HG02870 (cell line): Measurements from ENCODE around the gene ZNF275.
A peak's percentile ranks its signal among the peaks of the same experiment; 100 is the strongest.
"Not testable (repeated sequence)": the region's sequence is repeated elsewhere in the genome, so short reads cannot be mapped to it uniquely, and the experiment has no call there.

Experiments used
- ATAC-seq: cut with Tn5 transposase; IDR thresholded peaks from one replicate; pipeline ENCODE4 v1.9.1; 2021; ENCODE audit warnings: mild to moderate bottlenecking, moderate library complexity; ENCODE audit not compliant: unreplicated experiment

The ZNF275 gene, protein sequence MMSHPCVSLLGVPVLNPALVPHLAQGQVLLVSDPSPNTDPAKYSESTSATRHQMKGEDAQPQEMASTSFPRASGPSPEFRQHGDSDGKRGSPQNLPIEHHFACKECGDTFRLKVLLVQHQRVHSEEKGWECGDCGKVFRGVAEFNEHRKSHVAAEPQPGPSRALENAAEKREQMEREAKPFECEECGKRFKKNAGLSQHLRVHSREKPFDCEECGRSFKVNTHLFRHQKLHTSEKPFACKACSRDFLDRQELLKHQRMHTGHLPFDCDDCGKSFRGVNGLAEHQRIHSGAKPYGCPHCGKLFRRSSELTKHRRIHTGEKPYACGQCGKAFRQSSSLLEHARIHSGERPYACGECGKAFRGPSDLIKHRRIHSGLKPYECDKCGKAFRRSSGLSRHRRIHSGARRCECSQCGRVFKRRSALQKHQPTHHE

DNA sequence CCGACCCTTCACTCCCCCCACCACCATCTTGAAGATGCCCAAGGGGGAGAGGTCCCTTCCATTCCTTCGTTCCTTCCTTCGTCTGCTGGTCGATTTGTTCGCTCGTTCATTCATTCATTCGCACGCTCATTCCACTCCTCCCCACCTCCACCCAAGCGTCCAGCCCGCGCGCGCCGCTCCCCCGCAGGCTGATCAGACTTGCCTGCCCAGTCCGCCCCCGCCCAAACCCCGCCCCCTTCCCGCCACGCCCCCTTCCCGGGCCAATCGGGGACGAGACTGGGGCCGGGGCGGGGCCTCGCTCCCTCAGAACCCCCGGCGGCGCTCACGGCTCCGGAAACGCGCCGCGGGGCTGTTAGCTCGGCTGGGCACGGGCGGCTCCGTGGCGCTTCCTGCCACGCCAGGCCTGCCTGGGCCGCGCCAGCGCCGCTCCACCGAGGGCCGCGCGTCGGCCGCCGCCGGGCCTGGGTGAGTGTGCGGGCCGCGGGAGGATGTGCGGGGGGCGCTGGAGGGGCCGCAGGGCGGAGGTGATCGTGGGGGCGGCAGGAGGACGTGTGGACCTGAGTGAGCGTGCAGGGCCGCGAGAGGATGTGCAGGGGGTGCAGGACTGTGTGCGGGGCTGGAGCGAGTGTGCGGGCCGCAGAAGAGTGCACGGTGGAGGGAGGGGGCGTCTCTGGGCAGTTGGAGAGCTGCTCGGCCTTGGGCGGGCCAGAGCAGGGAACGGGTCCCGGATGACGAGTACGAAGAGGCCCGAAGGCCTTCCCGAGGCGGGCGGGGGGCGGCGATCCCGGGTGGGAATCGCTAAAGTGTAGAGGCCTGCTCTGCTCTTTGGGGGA, at the start of gene ZNF275:
ZNF275 (plus strand) TSS at position 333 of the 833 bp plus-strand sequence. CDS start 2,527 bp downstream, outside the sequence.
- ATAC-seq = peak; percentile 70

GRCh38 chrX:153285678-153286077, 48.3 kb upstream of the ZNF275 start:
- not testable (repeated sequence) for ATAC-seq

- not testable (repeated sequence) for ATAC-seq
Observed at GRCh38 chrX:153288807-153289206, 45.1 kb upstream of the ZNF275 start.

- ATAC-seq = not testable (repeated sequence)
Observed at GRCh38 chrX:153293485-153294071, 40.4 kb upstream of the ZNF275 start.

DNA sequence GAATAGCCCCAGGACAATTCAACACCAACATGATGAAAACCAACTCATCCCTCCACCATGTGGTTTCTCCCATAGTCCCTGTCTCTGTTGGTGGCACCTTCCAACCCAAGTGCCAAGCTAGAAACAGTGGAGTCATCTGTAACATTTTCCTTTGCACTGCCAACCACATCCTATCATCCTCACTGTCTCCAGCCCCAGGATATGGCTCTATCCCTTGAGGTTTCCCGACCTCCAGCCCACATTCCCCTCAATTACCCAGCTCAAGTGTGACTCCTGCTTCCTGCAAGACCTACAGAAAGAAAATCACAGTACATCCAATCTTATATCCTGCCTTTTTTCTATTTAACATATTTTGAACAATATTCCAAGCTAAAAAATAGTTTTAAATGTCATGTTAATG, 36.6 kb upstream of the ZNF275 start:
- ATAC-seq = no peak

GRCh38 chrX:153299855-153300254, 34.1 kb upstream of the ZNF275 start:
- no peak for ATAC-seq

DNA sequence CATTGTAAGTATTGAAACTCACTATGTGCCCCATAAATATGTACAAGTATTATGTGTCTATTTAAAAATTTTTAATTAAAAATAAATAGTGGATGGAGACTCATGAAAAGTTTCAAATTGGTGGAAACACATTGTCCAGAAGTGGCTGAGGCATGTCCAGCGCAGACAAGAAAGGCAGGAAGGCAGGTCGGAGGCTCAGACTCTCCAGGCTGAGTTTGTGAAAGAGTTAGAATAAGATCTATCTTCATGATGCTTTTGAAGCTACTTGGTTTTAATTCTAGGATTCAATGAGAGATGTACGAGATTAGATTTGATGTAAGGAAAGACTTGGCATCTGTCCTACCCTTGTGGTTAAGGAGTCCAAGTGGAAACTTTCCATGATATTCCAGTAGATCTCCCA, 32.2 kb upstream of the ZNF275 start:
- no peak for ATAC-seq

- ATAC-seq = no peak
Observed at GRCh38 chrX:153302796-153303195, 31.2 kb upstream of the ZNF275 start.

DNA sequence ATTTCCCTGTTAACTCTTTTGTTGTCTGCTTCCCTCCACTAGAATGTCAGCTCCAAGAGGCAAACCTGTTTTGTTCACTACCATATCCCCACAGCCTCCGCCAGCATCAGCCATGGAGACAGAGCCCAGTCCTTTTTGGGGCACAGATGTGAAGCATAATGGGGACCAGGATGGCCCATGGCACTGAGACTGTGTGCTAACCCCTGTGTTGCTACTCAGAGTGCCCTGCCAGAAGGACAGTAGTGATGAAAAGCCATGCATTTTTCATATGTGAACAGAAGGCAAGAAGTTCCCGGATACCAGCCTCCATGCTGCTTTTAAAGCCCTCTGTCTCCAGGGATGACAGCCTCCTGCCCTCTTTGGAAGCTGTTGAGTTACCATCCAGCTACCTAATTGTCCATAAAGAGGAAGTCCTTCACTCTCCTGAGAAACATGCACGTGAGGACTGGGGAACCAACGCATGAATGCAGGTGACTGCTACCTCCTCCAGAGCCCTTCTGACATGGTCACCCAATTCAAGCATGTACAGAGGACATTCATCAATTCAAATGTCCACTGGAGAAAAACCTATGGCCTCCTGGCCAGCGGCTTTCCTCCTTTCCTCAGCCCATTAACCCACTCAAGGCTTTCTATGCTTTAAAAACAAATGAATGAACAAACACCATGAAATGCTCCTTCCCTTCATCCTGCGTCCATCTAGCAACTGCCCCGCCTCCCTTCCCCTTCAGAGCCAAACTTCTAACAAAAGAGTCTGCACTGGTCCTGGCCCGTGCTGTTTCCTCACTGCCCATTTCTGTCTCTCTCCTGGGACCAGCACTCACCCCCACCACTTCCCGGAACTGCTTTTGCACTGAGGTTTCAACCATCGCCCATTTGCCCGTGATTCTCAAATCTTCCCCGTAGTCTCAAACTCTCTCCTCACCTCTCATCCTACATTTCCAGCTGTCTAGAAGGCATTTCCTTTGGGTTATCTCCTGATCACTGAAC, 30.4 kb upstream of the ZNF275 start:
- ATAC-seq = no peak

DNA sequence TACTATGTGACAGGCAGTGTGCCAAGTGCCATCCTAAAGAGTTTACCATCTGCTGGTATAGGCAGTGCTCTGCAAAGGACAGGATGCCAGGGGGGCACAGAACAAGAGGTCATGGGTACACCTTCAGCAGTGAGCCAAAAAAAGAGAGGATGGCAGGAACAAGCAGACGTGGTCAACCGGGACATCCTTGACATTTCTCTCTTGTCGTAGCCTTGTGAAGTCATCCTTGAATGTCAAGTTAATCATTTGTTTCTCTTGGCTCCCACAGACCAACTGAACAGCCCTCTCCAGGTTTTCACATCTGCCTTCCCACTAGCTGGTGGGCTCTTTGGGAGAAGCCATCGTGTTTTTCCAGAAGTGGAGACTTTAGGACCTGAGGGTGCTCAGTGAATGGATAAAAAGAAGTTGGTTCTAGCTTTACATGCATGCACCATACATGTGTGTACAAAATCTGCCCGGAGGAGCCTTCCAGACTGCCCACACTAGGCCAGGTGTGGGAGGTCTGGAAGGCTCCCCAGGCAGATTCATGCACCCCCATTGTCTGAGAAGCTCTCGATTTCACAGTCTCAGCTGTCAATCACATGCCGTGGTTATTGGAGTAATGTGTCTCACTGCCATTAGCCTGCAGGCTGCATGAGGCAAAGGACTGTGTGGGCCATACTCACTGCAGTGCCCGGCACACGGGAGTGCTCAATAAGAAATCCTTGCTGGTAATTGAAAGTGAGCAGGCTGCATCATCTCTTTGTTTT, 28.8 kb upstream of the ZNF275 start:
- ATAC-seq = no peak

DNA sequence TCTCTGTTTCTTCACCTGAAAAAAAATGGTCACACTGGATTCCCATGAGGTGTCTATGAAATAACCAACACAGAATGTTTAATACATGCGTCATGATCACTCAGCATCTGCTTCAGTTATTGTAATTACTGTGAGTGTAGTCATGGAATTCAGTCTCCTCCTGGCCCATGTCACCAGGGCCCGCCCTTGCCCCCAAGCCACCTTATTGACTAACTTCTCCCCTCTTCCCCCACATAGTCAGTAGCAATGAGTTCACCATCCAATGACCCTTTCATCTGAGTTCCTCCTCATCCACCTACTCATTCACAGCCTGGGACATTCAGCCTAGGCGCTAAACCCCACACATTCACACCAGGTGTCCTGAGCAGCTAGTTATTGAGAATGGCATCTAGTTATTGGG, 28.0 kb upstream of the ZNF275 start:
- ATAC-seq = no peak

DNA sequence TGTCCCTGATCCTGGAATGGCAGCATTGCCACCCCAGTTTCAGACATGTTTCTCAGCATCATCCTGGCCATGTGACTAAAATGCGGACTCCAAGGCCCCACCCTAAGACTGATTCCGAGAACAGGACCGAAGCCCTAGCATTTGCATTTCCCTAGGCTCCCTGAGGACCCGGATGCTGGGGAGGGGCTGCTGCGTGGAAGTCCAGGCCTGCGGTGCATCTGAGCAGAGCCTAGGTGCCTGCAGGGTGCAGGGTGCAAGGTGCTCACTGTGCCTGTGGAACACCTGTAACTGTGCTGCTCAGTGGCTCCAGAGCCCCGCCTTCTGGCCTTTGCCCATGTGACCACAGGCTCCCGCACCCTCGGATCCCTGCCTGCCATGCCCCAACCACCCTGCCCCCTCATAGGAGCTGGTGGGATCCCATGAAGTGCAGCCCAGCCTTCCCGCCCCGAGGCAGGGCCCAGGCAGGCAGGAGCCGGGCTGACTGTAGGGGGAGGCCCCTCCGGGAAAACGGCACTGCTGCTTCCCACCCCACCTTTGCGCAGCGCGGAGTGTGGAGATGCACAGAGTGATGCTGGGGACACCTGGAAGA, 27.3 kb upstream of the ZNF275 start:
- no peak for ATAC-seq

DNA sequence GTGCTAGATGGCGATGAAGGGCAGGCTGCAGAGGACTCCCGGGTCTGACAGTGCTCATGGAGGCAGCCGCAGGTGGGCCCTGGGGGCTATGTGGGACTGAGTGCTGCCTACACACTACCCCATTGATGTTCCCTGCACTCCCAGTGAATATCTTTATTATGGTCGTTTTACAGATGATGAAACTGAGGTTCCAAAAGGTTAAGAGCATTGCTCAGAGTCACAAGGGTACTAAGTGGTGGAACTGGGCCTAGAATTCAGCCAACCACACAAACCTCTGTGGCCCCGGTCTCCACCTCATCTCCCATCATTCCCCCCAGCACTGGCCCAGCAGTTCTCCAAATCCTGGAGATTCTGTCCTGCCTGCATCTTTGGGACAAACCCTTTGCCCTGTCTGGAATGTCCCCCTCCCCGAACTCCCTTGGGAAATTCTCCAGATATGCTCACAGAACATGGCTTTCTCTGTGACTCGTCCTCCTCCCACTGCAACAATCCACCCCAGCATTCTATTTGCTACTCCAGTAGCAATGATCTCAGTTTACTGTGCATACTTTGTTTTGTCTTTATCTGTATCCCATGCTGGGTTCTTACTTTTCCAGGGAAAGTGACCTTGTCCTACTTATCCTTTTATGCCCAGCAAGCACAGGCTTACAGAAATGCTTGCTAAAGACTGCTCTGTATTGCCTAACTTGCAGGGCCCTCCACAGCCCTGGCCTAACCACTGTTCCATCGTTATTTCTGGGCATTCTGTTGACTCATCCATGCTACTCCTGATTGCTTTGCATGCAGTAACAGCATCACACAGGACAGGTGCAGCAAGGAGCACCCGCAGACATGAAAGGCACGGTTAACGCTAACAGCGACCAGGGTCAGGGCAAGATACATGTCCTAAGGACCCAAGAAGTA, 26.4 kb upstream of the ZNF275 start:
- no peak for ATAC-seq

DNA sequence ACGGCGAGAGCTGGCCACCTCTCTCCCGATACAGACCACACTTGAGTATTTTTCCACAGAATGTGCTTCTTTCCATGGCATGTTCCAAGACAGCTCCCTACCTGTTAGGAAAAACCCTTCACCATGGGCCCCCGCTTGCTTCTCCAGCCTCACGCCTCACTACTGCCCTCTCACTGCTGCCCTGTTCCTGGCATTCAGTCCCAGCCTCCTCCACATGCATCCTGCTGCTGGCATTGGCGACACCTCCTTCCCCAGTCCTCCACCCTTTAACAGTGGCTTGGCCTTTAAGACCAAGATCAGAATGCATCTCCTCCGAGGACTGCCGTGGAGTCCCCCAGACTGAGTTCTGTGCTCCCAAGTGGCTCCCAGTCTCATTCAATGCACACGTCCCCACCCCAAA, 23.1 kb upstream of the ZNF275 start:
- ATAC-seq = no peak

DNA sequence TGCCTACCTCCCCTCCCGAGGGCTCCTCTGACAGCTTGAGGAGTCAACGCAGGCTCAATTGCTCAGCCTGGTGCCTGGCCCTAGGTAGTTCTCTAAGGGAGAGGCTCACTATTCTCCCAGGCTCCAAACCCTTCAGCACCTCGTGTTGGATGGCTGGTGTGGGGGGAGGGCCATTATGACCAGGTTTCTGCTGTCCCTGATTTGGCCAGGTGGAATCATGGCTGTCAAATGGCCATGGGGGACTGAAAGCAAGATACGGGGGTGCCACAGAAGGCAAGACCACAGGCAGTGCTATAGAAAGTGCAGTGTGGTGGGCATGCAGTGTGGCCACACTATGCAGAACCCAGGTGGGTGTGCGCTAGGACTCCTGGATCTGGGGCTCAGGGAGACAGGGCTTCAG, 21.9 kb upstream of the ZNF275 start:
- ATAC-seq = no peak

DNA sequence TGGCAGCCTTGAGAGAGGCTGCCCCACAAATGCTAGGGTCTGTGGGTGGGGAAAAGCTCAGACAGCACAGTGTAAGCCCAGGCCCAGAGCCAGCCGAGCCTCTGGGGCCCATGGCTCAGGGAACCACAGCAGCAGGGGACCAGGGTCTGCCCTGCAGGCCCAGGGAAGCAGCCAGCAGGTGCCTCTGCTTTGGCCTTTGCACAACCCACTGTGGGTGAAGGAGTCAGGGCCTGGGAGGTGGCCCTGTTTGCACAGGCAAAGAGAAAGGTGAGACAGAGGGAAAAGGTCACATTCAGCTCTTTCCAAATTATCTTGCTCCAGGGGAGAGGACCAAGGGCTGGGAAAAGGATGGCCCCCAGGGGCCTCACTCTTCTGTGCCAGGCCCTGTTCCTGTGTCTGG, 21.1 kb upstream of the ZNF275 start:
- no peak for ATAC-seq

- no peak for ATAC-seq
Observed at GRCh38 chrX:153317306-153317705, 16.6 kb upstream of the ZNF275 start.

- no peak for ATAC-seq
Observed at GRCh38 chrX:153317996-153318722, 15.8 kb upstream of the ZNF275 start.
